HG02970 (cell line): ENCODE results near the gene SPINT2.

ENCODE experiments used
- ATAC-seq: cut with Tn5 transposase; IDR thresholded peaks from one replicate; pipeline ENCODE4 v1.9.1; 2021; ENCODE audit warnings: mild to moderate bottlenecking, moderate library complexity, moderate number of reproducible peaks; ENCODE audit not compliant: unreplicated experiment, low FRiP score

The SPINT2 gene

GRCh38 chr19:38266981-38267597, 2.7 kb downstream of the SPINT2 start:
- ATAC-seq: no peak

- ATAC-seq: no peak
Observed at GRCh38 chr19:38267761-38268483, 3.5 kb downstream of the SPINT2 start.

DNA sequence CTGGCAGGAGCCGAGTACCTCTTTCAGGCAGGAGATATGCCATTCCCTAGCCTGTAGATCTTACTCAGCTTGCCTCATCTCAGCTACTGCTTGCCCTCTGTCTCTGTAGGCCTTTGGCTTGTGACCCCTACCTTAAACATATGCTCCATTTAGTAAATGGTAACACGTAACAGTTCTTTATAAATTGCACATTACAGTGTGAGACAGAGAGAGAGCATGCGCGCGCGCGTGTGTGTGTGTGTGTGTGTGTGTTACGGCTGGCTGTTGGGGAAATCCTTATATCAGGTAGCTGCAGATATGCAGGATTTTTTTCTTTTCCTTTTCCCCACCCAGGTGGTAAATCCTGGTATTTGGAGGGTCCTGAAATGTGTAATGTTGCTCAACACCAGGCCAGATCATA, 4.2 kb downstream of the SPINT2 start:
- no peak for ATAC-seq

GRCh38 chr19:38270587-38271167, 6.3 kb downstream of the SPINT2 start:
- ATAC-seq: no peak

DNA sequence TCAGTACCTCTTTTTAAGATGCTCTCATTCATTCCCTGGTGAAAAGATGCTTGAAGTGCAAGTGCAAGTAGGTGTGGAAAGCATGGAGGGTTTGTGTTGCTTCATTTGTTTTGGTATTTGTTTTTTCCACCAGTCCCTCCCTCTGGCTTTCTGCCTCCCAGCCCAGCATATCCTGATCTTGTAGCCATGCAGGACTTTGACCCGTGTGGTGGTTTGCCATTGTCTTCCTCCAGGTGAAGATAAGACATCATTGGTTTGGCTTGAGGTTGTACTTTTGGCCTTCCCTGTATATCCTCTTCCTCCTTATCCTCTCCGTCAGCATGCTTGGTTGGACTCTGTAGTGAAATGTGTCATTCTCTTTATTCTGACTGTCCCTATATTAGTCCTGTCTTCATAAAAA, 9.1 kb downstream of the SPINT2 start:
- ATAC-seq: no peak

GRCh38 chr19:38274739-38275138, 10.4 kb downstream of the SPINT2 start:
- ATAC-seq: no peak

DNA sequence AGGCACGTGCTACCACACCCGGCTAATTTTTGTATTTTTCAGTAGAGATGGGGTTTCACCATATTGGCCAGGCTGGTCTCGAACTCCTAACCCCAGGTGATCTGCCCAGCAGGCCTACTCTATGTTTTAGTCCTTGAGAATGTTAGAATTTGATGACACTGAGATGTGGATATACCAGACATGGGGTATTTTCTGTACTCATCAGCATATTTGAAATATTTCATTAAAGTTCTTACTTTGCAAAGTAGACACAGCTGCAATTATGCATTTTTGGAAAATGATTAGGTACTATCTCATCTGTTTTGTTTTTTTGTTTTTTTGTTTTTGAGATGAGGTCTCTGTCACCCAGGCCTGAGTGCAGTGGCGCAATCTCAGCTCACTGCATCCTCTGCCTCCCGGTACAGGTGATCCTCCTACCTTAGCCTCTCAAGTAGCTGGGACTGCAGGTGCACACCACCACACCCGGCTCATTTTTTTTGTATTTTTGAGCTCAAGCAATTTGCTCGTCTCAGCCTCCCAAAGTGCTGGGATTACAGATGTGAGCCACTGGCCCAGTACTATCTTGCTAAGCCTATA, 12.7 kb downstream of the SPINT2 start:
- no peak for ATAC-seq

GRCh38 chr19:38277549-38277948, 13.2 kb downstream of the SPINT2 start:
- no peak for ATAC-seq

- no peak for ATAC-seq
Observed at GRCh38 chr19:38277969-38278680, 13.8 kb downstream of the SPINT2 start.

DNA sequence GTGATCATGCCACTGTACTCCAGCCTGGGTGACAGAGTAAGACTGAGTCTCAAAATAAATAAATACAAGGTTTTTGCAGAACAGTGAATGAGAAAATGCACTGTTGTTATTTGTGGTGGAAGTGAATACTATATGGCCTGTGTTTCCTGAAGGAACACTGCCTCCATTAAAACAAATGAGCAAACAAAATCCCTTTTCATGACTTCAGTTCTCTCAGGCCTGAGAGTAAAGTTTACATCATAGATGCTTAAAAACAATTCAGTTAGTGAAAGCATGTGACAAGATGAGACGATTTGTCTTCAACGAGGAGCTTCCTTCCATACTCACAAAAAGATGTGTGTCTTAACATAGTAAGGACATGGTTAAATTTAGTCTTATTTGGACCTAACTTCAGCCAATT, 14.4 kb downstream of the SPINT2 start:
- no peak for ATAC-seq

GRCh38 chr19:38280030-38280921, 15.9 kb downstream of the SPINT2 start:
- ATAC-seq: no peak

DNA sequence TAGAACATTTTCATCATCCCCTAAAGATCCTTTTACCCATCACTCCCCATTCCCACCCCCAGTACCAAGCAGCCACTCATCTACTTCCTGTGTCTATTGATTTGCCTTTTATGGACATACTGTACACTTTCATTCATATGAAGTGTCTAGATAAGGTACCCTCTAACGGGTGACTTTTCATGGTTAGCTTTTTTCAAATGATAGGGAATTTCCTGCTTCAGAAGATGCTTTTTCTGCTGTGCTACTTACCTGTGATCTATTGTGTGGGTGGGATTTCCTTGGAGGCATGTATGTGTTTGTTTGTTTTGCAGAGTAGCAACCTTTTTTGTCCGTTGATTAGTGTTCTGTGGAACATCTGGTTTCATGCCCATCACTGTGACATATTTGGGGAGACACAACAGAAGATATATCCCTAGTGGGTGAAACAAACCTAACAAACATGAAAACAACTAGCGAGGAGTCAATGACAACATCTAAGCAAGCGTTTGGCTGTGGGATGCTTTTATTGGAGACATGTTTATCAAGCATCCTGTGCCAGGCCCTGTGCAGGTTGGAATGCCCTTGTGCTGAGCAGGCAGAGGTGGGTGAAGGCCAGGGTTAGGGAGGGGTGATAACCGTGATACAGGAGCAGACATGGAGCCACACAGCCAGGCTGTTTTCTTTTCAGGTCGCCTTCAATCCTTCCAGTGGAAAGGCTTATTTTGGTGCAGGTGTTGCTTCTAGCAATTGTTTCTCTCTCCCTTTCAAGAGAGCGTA, 17.6 kb downstream of the SPINT2 start:
- no peak for ATAC-seq

DNA sequence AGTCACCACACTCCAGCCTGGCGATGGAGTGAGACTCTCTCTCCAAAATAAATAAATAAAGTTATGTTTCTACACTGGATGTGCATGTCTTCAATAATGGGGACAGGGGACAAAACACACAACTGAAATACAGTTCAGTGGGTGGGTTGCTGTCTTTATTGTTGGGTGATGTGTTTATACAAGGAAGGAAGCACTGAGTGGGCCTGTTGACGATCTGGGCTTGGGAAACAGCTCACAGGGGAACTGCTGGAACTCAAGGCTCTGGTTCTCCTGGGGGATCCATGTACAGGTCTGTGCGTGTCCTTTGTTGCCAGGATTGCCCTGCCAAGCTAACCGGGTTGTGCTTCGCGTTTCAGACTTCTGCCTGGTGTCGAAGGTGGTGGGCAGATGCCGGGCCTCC, 18.9 kb downstream of the SPINT2 start:
- ATAC-seq: no peak

DNA sequence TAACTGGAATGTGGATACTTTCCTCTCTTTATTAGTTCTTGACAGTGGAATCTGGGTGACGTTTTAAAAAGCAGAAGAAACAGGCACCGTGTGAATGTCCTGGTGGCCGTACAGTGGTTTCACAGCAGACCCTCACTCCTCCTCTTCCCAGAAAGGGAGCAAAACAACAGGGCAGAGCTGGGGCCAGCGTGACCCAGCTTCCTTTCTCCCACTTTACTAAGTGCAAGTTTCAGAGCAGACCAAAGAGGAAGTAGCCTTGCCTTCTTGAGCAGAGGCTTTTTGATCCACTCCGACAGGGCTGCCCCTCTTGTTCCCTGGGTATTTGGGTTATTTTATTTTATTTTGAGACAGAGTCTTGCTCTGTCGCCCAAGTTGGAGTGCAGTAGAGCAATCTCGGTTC, 20.0 kb downstream of the SPINT2 start:
- no peak for ATAC-seq

GRCh38 chr19:38285567-38285966, 21.2 kb downstream of the SPINT2 start:
- no peak for ATAC-seq

DNA sequence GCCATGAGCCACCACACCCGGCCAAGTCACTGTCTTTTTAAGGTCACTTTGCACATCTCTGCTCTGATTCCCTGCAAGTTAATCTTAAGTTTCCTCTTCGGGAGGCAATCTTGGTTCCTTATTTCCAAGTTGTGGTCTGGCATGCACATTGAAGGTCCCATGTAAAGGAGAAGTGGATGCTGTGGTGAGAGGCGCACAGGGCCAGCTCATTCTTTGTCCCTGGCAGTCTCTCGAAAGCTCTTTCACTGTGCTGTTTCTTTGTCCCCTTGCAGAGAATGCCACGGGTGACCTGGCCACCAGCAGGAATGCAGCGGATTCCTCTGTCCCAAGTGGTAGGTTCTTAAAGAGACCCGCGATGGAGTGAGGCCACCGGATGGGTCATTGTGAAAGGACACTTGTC, 23.2 kb downstream of the SPINT2 start:
- ATAC-seq: no peak

- ATAC-seq: no peak
Observed at GRCh38 chr19:38288123-38288855, 23.9 kb downstream of the SPINT2 start.

DNA sequence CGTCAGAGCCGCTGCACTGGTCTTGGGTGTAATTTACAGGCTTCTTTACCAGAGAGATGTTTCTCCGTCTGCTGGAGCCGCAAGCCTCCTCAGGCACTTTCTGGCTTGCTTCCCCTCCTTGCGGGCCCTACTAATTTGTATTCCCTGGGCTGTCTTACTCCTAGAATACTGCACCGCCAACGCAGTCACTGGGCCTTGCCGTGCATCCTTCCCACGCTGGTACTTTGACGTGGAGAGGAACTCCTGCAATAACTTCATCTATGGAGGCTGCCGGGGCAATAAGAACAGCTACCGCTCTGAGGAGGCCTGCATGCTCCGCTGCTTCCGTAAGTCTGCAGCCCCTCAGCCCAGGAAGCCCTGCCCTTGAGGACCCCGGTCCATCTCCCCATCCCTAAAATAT, 25.6 kb downstream of the SPINT2 start:
- ATAC-seq: no peak
